ENCODE data around the gene BCL2. TPM values are rescaled to one million over a fixed set of nuclear protein-coding genes. Genes with fewer than 3 reads are reported as not detected.
A peak's percentile ranks its signal among the peaks of the same experiment; 100 is the strongest.

BCL2 gene
- total and polyA plus RNA-seq, 7 donors, result 2.8 to 25.7 (median 11.3) TPM

DNA sequence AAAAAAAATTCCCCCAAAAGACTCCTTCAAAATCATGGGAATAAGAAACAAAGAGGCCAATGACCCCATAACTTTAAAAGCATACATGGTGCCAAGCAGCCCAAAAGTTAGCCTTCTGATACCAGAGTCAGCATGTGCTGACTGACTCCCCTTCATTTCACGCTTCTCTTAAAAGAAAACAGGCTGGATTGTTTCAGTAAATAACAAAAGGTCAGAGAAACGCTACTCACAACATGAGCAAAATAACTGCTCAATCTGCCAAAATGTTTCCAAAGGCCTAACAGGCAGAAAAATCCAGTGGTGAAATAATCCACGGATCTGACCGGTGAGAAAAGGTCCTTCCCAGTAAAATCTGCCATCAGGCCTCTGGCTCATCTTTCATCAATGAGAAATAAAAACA is 71.6 kb downstream of the BCL2 start:
- Histone ChIP-seq H3K4me1 (peaks cover 0 to 31% (median 10%) of the 10 kb centered on the region in 4 donors), H3K27me3 (no peaks in the 10 kb centered on the region), H3K36me3 (no peaks in the 10 kb centered on the region), H3K4me3 (no peak overlapping the region), H3K27ac (peak overlapping the region in 1 of 4 donors; percentile 35), H3K9me3 (no peaks in the 10 kb centered on the region)
- TF ChIP-seq POLR2A (IDR thresholded peaks at IDR 0.05), result no peak
- no peak for TF ChIP-seq EP300 (IDR thresholded peaks at IDR 0.05)
- TF ChIP-seq POLR2AphosphoS5 (IDR thresholded peaks at IDR 0.05), result no peak
- 82 to 91% methylated on average over 4 of the region's 4 CpGs for WGBS, 2 donors
- DNase-seq, result no peak
- intact Hi-C loops (cut with DNase I), result no loop called here

GRCh38 chr18:63247506-63247905 is 72.1 kb downstream of the BCL2 start:
- Histone ChIP-seq H3K9me3 (no peaks in the 10 kb centered on the region), H3K27ac (peak overlapping the region in 1 of 4 donors; percentile 35), H3K27me3 (no peaks in the 10 kb centered on the region), H3K4me1 (peaks cover 0 to 27% (median 7%) of the 10 kb centered on the region in 4 donors), H3K36me3 (no peaks in the 10 kb centered on the region), H3K4me3 (no peak overlapping the region)
- WGBS, 2 donors, result 92 to 94% methylated on average over 4 of the region's 4 CpGs
- DNase-seq, result no peak
- TF ChIP-seq POLR2AphosphoS5 (IDR thresholded peaks at IDR 0.05), result no peak
- TF ChIP-seq, protein P1, sequence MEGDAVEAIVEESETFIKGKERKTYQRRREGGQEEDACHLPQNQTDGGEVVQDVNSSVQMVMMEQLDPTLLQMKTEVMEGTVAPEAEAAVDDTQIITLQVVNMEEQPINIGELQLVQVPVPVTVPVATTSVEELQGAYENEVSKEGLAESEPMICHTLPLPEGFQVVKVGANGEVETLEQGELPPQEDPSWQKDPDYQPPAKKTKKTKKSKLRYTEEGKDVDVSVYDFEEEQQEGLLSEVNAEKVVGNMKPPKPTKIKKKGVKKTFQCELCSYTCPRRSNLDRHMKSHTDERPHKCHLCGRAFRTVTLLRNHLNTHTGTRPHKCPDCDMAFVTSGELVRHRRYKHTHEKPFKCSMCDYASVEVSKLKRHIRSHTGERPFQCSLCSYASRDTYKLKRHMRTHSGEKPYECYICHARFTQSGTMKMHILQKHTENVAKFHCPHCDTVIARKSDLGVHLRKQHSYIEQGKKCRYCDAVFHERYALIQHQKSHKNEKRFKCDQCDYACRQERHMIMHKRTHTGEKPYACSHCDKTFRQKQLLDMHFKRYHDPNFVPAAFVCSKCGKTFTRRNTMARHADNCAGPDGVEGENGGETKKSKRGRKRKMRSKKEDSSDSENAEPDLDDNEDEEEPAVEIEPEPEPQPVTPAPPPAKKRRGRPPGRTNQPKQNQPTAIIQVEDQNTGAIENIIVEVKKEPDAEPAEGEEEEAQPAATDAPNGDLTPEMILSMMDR (IDR thresholded peaks at IDR 0.05), result no peak
- no peak for TF ChIP-seq EP300 (IDR thresholded peaks at IDR 0.05)
- no peak for TF ChIP-seq POLR2A (IDR thresholded peaks at IDR 0.05)
- intact Hi-C loops (cut with DNase I), result no loop called here

GRCh38 chr18:63245600-63245999 is 74.0 kb downstream of the BCL2 start:
- Histone ChIP-seq H3K27ac (peak overlapping the region in 1 of 4 donors; percentile 50), H3K4me3 (no peak overlapping the region), H3K9me3 (no peaks in the 10 kb centered on the region), H3K36me3 (no peaks in the 10 kb centered on the region), H3K27me3 (no peaks in the 10 kb centered on the region), H3K4me1 (peaks cover 0 to 24% (median 7%) of the 10 kb centered on the region in 4 donors)
- TF ChIP-seq, protein P1 (IDR thresholded peaks at IDR 0.05), result no peak
- TF ChIP-seq POLR2A (IDR thresholded peaks at IDR 0.05), result no peak
- TF ChIP-seq POLR2AphosphoS5 (IDR thresholded peaks at IDR 0.05), result no peak
- intact Hi-C loops (cut with DNase I), result no loop called here
- DNase-seq, result no peak
- WGBS, 2 donors, result 89 to 91% methylated on average over 3 of the region's 3 CpGs

DNA sequence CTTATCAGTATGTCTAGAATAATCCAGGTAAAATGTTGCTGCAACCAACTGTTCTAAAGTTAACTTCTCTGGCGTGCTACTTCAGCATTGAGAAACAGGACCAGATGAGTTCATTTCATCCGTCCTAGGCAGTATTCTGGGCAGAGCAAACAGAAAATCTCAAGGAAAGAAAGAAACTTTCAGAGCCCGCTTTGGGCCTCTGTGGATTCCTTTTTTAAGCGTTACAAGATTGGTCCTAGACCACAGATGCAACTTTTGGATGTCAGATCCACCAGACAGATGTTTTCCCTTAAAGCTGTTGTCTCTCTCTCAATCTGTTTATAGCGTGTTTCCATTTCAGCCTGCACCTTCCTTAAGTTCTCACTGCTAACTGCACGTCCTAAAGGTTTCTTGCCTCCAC is 75.0 kb downstream of the BCL2 start:
- H3K9me3 ChIP-seq, result no peaks in the 10 kb centered on the region
- peak overlapping the region; percentile 23 to 50 (median 39) for H3K27ac ChIP-seq
- intact Hi-C loops (cut with DNase I), result no loop called here
- H3K36me3 ChIP-seq, result no peaks in the 10 kb centered on the region
- WGBS, 2 donors, result 79 to 89% methylated on average over 6 of the region's 6 CpGs
- H3K27me3 ChIP-seq, result no peaks in the 10 kb centered on the region
- H3K4me1 ChIP-seq, result peaks cover 0 to 14% (median under 1%) of the 10 kb centered on the region in 4 donors
- DNase-seq, result no peak
- H3K4me3 ChIP-seq, result no peak overlapping the region
- TF ChIP-seq POLR2A (IDR thresholded peaks at IDR 0.05) (no peak), POLR2AphosphoS5 (IDR thresholded peaks at IDR 0.05) (peak in 3 of 4 donors; percentile 5 to 51 (median 15))

- Histone ChIP-seq H3K36me3 (no peaks in the 10 kb centered on the region), H3K4me3 (no peak overlapping the region), H3K9me3 (no peaks in the 10 kb centered on the region), H3K27ac (no peak overlapping the region), H3K27me3 (no peaks in the 10 kb centered on the region), H3K4me1 (peaks cover 0 to 35% (median 24%) of the 10 kb centered on the region in 4 donors)
- intact Hi-C loops (cut with DNase I), result no loop called here
- WGBS, 2 donors, result 41 to 81% methylated on average over 7 of the region's 7 CpGs
- TF ChIP-seq POLR2A (IDR thresholded peaks at IDR 0.05) (no peak), EP300 (IDR thresholded peaks at IDR 0.05) (no peak), POLR2AphosphoS5 (IDR thresholded peaks at IDR 0.05) (no peak)
- TF ChIP-seq, protein P1 (IDR thresholded peaks at IDR 0.05), result no peak
- no peak for DNase-seq
Observed at GRCh38 chr18:63241760-63242159, 77.8 kb downstream of the BCL2 start.

DNA sequence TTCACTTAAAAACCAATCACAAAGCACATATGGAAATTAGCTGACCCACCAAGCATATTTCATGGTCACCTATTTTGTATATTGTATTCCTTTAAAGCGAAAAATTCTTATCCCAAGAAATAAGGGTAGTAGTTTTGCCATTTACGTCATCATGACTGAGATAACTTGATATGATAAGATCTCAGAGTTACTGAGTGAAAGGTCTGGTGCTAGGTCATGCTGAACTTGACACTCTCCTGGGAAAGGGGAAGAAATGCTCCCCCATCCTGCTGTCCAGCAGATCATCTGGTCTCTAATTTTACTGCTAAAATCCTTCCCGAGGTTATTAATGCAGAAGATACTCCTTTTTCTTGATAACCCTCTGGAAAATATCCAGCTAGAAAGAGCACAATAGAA is 78.3 kb downstream of the BCL2 start:
- TF ChIP-seq POLR2A (IDR thresholded peaks at IDR 0.05) (no peak), EP300 (IDR thresholded peaks at IDR 0.05) (no peak), POLR2AphosphoS5 (IDR thresholded peaks at IDR 0.05) (no peak)
- TF ChIP-seq, protein P1 (IDR thresholded peaks at IDR 0.05), result no peak
- no peak overlapping the region for H3K27ac ChIP-seq
- DNase-seq, result no peak
- no peaks in the 10 kb centered on the region for H3K9me3 ChIP-seq
- no peaks in the 10 kb centered on the region for H3K36me3 ChIP-seq
- WGBS, 2 donors, result 64 to 89% methylated on average over 3 of the region's 3 CpGs
- H3K4me3 ChIP-seq, result no peak overlapping the region
- H3K27me3 ChIP-seq, result no peaks in the 10 kb centered on the region
- peaks cover 0 to 35% (median 25%) of the 10 kb centered on the region in 4 donors for H3K4me1 ChIP-seq
- intact Hi-C loops (cut with DNase I), result no loop called here

All from sigmoid colon (tissue), 7 donors.